Stimulated activated CD4-positive, alpha-beta T cell treated with anti-CD3 and anti-CD28 coated beads, TNF-alpha, amount 100 ng/mL, for 1 hour (primary cell): ENCODE data around the gene PRKACA.

Source experiments
- DNase-seq, 3 donors: peaks; one replicate each; pipeline ENCODE4 v3.0.0-alpha.2; 2020; ENCODE audit warnings: low read depth in 3 of 3, low spot score in 1 of 3

The PRKACA gene

GRCh38 chr19:14118165-14119051 lies 846 bp upstream of the PRKACA start:
- DNase-seq = no peak

GRCh38 chr19:14116918-14117578 lies 514 bp downstream of the PRKACA start:
- no peak for DNase-seq

GRCh38 chr19:14116525-14116917 lies 1.0 kb downstream of the PRKACA start:
- DNase-seq = no peak

- no peak for DNase-seq
Measured at GRCh38 chr19:14115756-14116155, 1.8 kb downstream of the PRKACA start.

- peak in 1 of 3 donors; percentile 49 for DNase-seq
Measured at GRCh38 chr19:14114854-14115253, 2.7 kb downstream of the PRKACA start.

- DNase-seq = no peak
Measured at GRCh38 chr19:14114439-14114838, 3.1 kb downstream of the PRKACA start.

- DNase-seq = peak in 1 of 3 donors; percentile 29
Measured at GRCh38 chr19:14113762-14114414, 3.7 kb downstream of the PRKACA start.

GRCh38 chr19:14112809-14113385 lies 4.7 kb downstream of the PRKACA start:
- DNase-seq = no peak

- no peak for DNase-seq
Measured at GRCh38 chr19:14112051-14112808, 5.3 kb downstream of the PRKACA start.

- DNase-seq = no peak
Measured at GRCh38 chr19:14111486-14111885, 6.1 kb downstream of the PRKACA start.

- no peak for DNase-seq
Measured at GRCh38 chr19:14110650-14111049, 6.9 kb downstream of the PRKACA start.

- DNase-seq = no peak
Measured at GRCh38 chr19:14107581-14108461, 9.7 kb downstream of the PRKACA start.

GRCh38 chr19:14106840-14107239 lies 10.7 kb downstream of the PRKACA start:
- no peak for DNase-seq

- DNase-seq = no peak
Measured at GRCh38 chr19:14105680-14106079, 11.9 kb downstream of the PRKACA start.

GRCh38 chr19:14103310-14103709 lies 14.3 kb downstream of the PRKACA start:
- no peak for DNase-seq

GRCh38 chr19:14102756-14103155 lies 14.8 kb downstream of the PRKACA start:
- DNase-seq = no peak

GRCh38 chr19:14102102-14102696 lies 15.4 kb downstream of the PRKACA start:
- no peak for DNase-seq

GRCh38 chr19:14101003-14101545 lies 16.5 kb downstream of the PRKACA start:
- no peak for DNase-seq

GRCh38 chr19:14097532-14098151 lies 19.9 kb downstream of the PRKACA start:
- no peak for DNase-seq
